PC-9 (cell line): ENCODE results near the gene UTP20. TPM values are rescaled to one million over a fixed set of nuclear protein-coding genes. Genes with fewer than 3 reads are reported as not detected.

Experiments used
- BruUV-seq: library from RNA; stranded (reverse); fragments of 400-500 nt; replicated peaks from 2 replicates; lab custom pipeline; 2021; lab: Mats Ljungman, UMichigan
- CTCF ChIA-PET: fragments of 300-600 bp; sonication (Branson Sonifier 250); formaldehyde crosslinking; loops from one replicate; lab custom pipeline; 2022; ENCODE audit warnings: antibody characterized with exemption; lab: Charles Lee
- POLR2A ChIA-PET: fragments of 300-600 bp; sonication (Branson Sonifier 250); formaldehyde crosslinking; loops from one replicate; lab custom pipeline; 2022; ENCODE audit warnings: antibody characterized with exemption; ENCODE audit not compliant: unreplicated experiment; lab: Charles Lee
- DNase-seq, 2 experiments: peaks; one replicate each; pipeline versions ENCODE4 v3.0.0 to v3.0.0-alpha.2; 2015 to 2022; ENCODE audit warnings: mixed read lengths in 1 of 2
- H2AFZ ChIP-seq: fragments of 200-600 bp; sonication (generic); 2 replicates; pipeline ENCODE4 v1.8.1; 2017; ENCODE audit warnings: antibody characterized with exemption
- H3F3A ChIP-seq: fragments of 200-600 bp; sonication (generic); 2 replicates; pipeline ENCODE4 v1.8.1; 2017; ENCODE audit warnings: antibody characterized with exemption, mild to moderate bottlenecking, low read depth; ENCODE audit not compliant: insufficient read depth
- H3K27ac ChIP-seq: fragments of 200-600 bp; sonication (generic); 2 replicates; pipeline ENCODE4 v1.6.1; 2016; ENCODE audit warnings: mixed run types
- H3K27me3 ChIP-seq: fragments of 200-600 bp; sonication (generic); 2 replicates; pipeline ENCODE4 v1.6.1; 2016; ENCODE audit warnings: low read depth, mixed run types; ENCODE audit not compliant: insufficient read depth
- H3K36me3 ChIP-seq: fragments of 200-600 bp; sonication (generic); 2 replicates; pipeline ENCODE4 v1.6.1; 2016; ENCODE audit warnings: low read depth, mixed run types
- H3K4me1 ChIP-seq: fragments of 200-600 bp; sonication (generic); replicated peaks from 2 replicates; pipeline ENCODE4 v1.6.1; 2016; ENCODE audit warnings: mixed run types; ENCODE audit not compliant: insufficient read depth
- H3K4me2 ChIP-seq: fragments of 200-600 bp; sonication (generic); 2 replicates; pipeline ENCODE4 v1.6.1; 2017; ENCODE audit warnings: mixed run types
- H3K4me3 ChIP-seq: fragments of 200-600 bp; sonication (generic); 2 replicates; pipeline ENCODE4 v1.6.1; 2016; ENCODE audit warnings: mixed run types
- H3K79me2 ChIP-seq: fragments of 200-600 bp; sonication (generic); 2 replicates; pipeline ENCODE4 v1.6.1; 2017; ENCODE audit warnings: low read depth, mixed run types
- H3K9me2 ChIP-seq: fragments of 200-600 bp; sonication (generic); 2 replicates; pipeline ENCODE4 v1.8.1; 2017; ENCODE audit warnings: mild to moderate bottlenecking; ENCODE audit not compliant: insufficient read depth
- H3K9me3 ChIP-seq: fragments of 200-600 bp; sonication (generic); 2 replicates; pipeline ENCODE4 v1.8.1; 2016; ENCODE audit warnings: low read depth; ENCODE audit not compliant: insufficient read depth
- H4K20me1 ChIP-seq: fragments of 200-600 bp; sonication (generic); 2 replicates; pipeline ENCODE4 v1.8.1; 2017; ENCODE audit not compliant: insufficient read depth
- EZH2 ChIP-seq: fragments of 200-600 bp; sonication (generic); IDR thresholded peaks from 2 replicates; pipeline ENCODE4 v1.8.0; 2017; ENCODE audit warnings: antibody characterized with exemption, low read depth
- intact Hi-C: fragments of 100-400 bp; cut with micrococcal nuclease; formaldehyde crosslinking; loops from one replicate; pipeline ENCODE4 v1.10.0; 2022; ENCODE audit not compliant: unreplicated experiment
- total RNA-seq: library from RNA; stranded (reverse); gene quantifications from 2 replicates; pipeline ENCODE4 v1.2.3, GENCODE V29; 2021
- TF ChIP-seq, protein P1 (sequence below): fragments of 200-600 bp; sonication (generic); conservative IDR thresholded peaks from 2 replicates; pipeline ENCODE4 v1.6.1; 2017; ENCODE audit warnings: mixed run types, antibody characterized with exemption, mild to moderate bottlenecking, moderate library complexity

Gene UTP20
- total RNA-seq, 1 experiment from 2014 or later: 14.1 TPM

DNA sequence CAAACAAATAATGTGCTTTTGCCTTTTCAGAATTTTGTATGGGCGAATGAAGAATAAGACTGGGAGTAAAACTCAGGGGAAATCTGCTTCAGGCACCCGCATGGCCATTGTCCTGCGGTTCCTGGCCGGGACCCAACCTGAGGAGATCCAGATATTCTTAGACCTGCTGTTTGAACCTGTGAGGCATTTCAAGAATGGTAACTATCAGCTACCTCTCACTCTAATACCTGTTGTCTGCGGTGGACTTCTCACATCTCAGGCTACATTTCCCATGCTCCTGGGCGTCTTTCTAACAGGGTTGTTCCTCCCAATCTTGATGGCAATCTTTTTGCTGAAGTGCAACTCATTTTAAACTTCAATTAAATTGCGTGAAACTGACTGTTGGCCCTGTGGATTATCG, 47.1 kb downstream of the UTP20 start:
- Histone ChIP-seq H3K4me2 (no peak overlapping the region), H3K79me2 (no peaks in the 10 kb centered on the region), H2AFZ (no peak overlapping the region), H3K27me3 (no peaks in the 10 kb centered on the region), H3K36me3 (peaks cover 23% of the 10 kb centered on the region), H4K20me1 (no peaks in the 10 kb centered on the region), H3F3A (0 out of 2 replicates have a peak, but pooled peaks cover 5% of the 10 kb centered on the region), H3K9me2 (no peaks in the 10 kb centered on the region), H3K27ac (no peak overlapping the region), H3K4me1 (no peaks in the 10 kb centered on the region), H3K9me3 (no peaks in the 10 kb centered on the region), H3K4me3 (no peak overlapping the region)
- POLR2A ChIA-PET: no interaction called here
- no TSS peak for BruUV-seq
- CTCF ChIA-PET: no interaction called here
- intact Hi-C loops: loop anchor here (10.0 kb wide), 1 partner anchor 982 kb away; no protein-coding TSS in a partner anchor
- DNase-seq: no peak
- no peak for TF ChIP-seq EZH2
- TF ChIP-seq, protein P1, sequence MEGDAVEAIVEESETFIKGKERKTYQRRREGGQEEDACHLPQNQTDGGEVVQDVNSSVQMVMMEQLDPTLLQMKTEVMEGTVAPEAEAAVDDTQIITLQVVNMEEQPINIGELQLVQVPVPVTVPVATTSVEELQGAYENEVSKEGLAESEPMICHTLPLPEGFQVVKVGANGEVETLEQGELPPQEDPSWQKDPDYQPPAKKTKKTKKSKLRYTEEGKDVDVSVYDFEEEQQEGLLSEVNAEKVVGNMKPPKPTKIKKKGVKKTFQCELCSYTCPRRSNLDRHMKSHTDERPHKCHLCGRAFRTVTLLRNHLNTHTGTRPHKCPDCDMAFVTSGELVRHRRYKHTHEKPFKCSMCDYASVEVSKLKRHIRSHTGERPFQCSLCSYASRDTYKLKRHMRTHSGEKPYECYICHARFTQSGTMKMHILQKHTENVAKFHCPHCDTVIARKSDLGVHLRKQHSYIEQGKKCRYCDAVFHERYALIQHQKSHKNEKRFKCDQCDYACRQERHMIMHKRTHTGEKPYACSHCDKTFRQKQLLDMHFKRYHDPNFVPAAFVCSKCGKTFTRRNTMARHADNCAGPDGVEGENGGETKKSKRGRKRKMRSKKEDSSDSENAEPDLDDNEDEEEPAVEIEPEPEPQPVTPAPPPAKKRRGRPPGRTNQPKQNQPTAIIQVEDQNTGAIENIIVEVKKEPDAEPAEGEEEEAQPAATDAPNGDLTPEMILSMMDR: no peak

DNA sequence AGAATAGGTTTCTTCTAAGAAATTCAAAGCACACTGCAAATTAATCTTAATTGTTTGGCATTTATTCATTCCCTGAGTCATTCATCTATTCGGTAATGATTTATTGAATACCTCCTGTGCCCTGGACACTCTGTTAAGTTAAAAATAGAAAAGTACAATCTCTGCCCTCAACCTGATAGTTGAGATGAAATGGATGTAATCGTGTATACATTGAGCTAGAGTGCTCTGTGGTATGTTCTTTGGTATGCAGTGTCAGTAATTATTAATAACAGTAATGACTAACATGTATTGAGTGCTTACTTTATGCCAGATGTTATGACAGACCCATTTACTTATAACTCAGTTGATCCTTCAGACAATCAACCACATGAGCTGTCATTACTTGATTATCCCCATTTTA, 47.6 kb downstream of the UTP20 start:
- no peak overlapping the region for H2AFZ ChIP-seq
- no peaks in the 10 kb centered on the region for H3K27me3 ChIP-seq
- CTCF ChIA-PET: no interaction called here
- BruUV-seq: no TSS peak
- intact Hi-C loops: loop anchor here (10.0 kb wide), 1 partner anchor 983 kb away; no protein-coding TSS in a partner anchor
- peaks cover 23% of the 10 kb centered on the region for H3K36me3 ChIP-seq
- H3K9me3 ChIP-seq: no peaks in the 10 kb centered on the region
- no peak overlapping the region for H3K27ac ChIP-seq
- H3F3A ChIP-seq: 0 out of 2 replicates have a peak, but pooled peaks cover 3% of the 10 kb centered on the region
- POLR2A ChIA-PET: no interaction called here
- DNase-seq: no peak
- no peaks in the 10 kb centered on the region for H3K9me2 ChIP-seq
- TF ChIP-seq EZH2: no peak
- TF ChIP-seq, protein P1: no peak
- no peaks in the 10 kb centered on the region for H4K20me1 ChIP-seq
- H3K79me2 ChIP-seq: no peaks in the 10 kb centered on the region
- H3K4me2 ChIP-seq: no peak overlapping the region
- no peaks in the 10 kb centered on the region for H3K4me1 ChIP-seq
- no peak overlapping the region for H3K4me3 ChIP-seq

DNA sequence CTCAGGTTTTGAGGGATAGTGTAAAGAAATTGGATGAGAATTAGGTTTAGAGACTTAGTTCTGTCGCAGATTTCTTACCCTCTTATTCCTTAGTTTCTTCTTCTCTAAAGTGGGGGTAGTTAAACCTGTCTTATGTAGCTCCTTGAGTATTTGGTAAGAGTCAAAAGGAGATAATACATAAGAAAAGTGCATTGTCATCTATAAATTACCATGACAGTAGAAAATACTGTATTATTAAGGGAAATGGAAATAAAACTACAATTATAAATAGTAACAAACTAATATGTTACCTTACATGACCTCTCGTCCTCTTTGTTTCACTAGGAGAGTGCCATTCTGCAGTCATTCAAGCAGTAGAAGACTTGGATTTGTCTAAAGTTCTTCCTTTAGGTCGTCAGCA, 49.0 kb downstream of the UTP20 start:
- Histone ChIP-seq H4K20me1 (no peaks in the 10 kb centered on the region), H3K27ac (no peak overlapping the region), H3F3A (no peaks in the 10 kb centered on the region), H3K4me1 (no peaks in the 10 kb centered on the region), H2AFZ (no peak overlapping the region), H3K27me3 (no peaks in the 10 kb centered on the region), H3K4me3 (no peak overlapping the region), H3K4me2 (no peak overlapping the region), H3K9me2 (no peaks in the 10 kb centered on the region), H3K36me3 (peaks cover 23% of the 10 kb centered on the region), H3K79me2 (no peaks in the 10 kb centered on the region), H3K9me3 (no peaks in the 10 kb centered on the region)
- intact Hi-C loops: loop anchor here (10.0 kb wide), 1 partner anchor 984 kb away; no protein-coding TSS in a partner anchor
- ChIA-PET POLR2A (no interaction called here), CTCF (no interaction called here)
- BruUV-seq: no TSS peak
- TF ChIP-seq, protein P1: no peak
- no peak for TF ChIP-seq EZH2
- no peak for DNase-seq
